Gastroesophageal sphincter (tissue), 3 donors: ENCODE data around the gene SYNPO.

Source experiments
- POLR2A ChIP-seq, 2 donors: fragments of 450-650 bp; IDR thresholded peaks; one replicate each; pipeline ENCODE4 v1.6.1; 2017; ENCODE audit warnings: antibody characterized with exemption in 2 of 2, mild to moderate bottlenecking in 2 of 2, moderate library complexity in 1 of 2
- POLR2AphosphoS5 ChIP-seq: sonication (generic); formaldehyde crosslinking; IDR thresholded peaks from one replicate; pipeline ENCODE4 v1.6.1; 2017; ENCODE audit warnings: antibody characterized with exemption
- TF ChIP-seq, protein P1 (sequence below), 4 experiments: fragments of 200-600 bp in 2 of 4; fragments of 450-650 bp in 2 of 4; sonication (generic) in 1 of 4; IDR thresholded peaks; one replicate each; pipeline ENCODE4 v1.5.1; 2017 to 2019; ENCODE audit warnings: antibody characterized with exemption in 4 of 4, mild to moderate bottlenecking in 2 of 4, moderate library complexity in 2 of 4

DNA sequence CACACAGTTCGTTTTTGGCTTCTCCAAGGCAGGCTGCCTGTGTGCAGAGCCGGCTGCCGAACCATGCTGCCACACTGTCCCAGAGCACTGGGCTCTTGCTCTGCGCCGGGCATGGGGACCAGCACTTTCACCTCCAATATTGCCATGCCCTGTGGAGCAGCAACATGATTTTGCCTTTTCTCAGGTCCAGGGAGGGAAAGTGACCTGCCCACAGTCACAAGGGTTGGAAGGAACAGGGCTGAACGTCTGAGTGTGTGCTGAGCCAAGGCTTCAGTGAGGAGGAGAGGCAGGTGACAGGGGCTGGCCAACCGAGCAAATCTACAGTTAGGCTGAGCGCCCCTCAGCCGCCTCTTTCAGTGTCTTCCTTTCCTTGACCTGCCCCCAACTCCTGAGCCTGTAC is 34.0 kb upstream of the SYNPO start:
- TF ChIP-seq POLR2AphosphoS5 (no peak), POLR2A (IDR thresholded peaks at IDR 0.05) (no peak)
- TF ChIP-seq, protein P1, sequence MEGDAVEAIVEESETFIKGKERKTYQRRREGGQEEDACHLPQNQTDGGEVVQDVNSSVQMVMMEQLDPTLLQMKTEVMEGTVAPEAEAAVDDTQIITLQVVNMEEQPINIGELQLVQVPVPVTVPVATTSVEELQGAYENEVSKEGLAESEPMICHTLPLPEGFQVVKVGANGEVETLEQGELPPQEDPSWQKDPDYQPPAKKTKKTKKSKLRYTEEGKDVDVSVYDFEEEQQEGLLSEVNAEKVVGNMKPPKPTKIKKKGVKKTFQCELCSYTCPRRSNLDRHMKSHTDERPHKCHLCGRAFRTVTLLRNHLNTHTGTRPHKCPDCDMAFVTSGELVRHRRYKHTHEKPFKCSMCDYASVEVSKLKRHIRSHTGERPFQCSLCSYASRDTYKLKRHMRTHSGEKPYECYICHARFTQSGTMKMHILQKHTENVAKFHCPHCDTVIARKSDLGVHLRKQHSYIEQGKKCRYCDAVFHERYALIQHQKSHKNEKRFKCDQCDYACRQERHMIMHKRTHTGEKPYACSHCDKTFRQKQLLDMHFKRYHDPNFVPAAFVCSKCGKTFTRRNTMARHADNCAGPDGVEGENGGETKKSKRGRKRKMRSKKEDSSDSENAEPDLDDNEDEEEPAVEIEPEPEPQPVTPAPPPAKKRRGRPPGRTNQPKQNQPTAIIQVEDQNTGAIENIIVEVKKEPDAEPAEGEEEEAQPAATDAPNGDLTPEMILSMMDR (IDR thresholded peaks at IDR 0.05), result no peak
